ENCODE measurements around the gene TTF1. TPM values are rescaled to one million over a fixed set of nuclear protein-coding genes. Genes with fewer than 3 reads are reported as not detected.
A peak's percentile ranks its signal among the peaks of the same experiment; 100 is the strongest.

TTF1 gene
- total RNA-seq, 1 donor from 2014 or later: 28.6 TPM

DNA sequence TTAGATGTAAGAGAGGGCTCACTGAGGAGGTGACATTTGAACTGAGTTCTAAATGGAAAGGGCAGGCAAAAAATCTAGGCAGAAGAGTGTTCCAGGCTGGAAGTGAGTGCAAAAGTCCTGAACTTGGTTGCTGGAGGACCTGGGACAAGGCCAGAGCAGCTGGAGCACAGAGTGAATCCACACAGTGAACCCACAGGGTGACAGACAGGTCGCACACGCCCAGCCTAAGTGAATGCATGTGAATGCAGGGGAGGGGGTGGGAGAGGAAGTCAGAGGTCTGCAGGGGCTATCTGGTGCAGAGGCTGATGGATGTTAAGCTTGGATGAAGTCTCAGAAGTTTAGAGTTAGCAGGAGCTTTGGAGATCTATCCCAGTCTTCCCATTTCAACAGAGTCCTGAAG, 556 bp upstream of the TTF1 start:
- Histone ChIP-seq H3K27me3 (peaks cover 44% of the 10 kb centered on the region), H3K9ac (no peak overlapping the region), H3K4me2 (peak overlapping the region; percentile 98), H3K79me2 (ENCODE audit: low read depth) (peaks cover 43% of the 10 kb centered on the region), H3K4me3 (no peak overlapping the region), H3F3A (ENCODE audit: low read depth) (peaks cover 19% of the 10 kb centered on the region), H3K9me3 (ENCODE audit: low read depth) (no peaks in the 10 kb centered on the region), H3K4me1 (peaks cover 7% of the 10 kb centered on the region), H4K20me1 (ENCODE audit: low read depth) (peaks cover 5% of the 10 kb centered on the region), H2AFZ (replicated peaks) (peak overlapping the region; percentile 90), H3K36me3 (no peaks in the 10 kb centered on the region), H3K27ac (no peak overlapping the region)
- no peaks in the 10 kb centered on the region for H3K9me3 Mint-ChIP-seq
- peaks cover 45% of the 10 kb centered on the region for H3K4me1 Mint-ChIP-seq
- TF ChIP-seq EZH2 (IDR thresholded peaks at IDR 0.05) (no peak), EZH2phosphoT487 (IDR thresholded peaks at IDR 0.05) (no peak), CTCF (IDR thresholded peaks at IDR 0.05) (no peak)
- no peak for DNase-seq (ENCODE audit: low spot score)
- H3K36me3 Mint-ChIP-seq: peaks cover 6% of the 10 kb centered on the region
- peaks cover 13% of the 10 kb centered on the region for H3K27me3 Mint-ChIP-seq (ENCODE audit: insufficient read depth, low read depth)
- no peak overlapping the region for H3K27ac Mint-ChIP-seq
- peak overlapping the region; percentile 93 for H3K4me3 Mint-ChIP-seq

DNA sequence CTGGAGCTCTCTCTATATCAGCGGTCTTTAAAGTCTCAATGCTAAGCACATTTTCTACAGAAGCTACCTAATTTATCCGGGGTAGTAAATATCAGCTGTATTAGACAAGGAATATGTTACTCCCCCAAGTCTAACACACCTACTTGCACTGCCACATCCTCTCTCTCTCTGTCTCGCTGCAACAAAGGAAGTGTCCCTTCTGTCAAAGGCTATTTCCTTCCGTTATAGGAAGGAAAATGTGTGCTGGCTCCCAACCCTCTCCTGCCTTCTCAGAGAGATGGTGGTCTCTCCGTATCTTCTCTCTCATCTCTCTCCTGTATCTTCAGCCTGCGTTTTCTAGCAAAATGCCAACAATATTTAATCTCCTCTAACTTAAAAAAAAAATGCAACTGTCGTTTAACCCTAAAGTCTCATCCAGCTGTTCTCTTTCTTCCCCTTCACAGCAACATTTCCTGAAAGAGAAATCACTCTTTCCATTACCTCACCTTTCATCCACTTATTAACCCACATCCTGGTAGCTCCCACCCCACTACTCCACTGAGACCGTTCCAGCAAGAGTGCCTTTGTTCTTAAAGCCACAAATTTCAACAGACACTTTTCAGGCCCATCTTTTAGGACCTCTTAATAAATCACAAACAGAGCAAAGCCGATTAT, 2.3 kb downstream of the TTF1 start:
- peaks cover 16% of the 10 kb centered on the region for H3K36me3 Mint-ChIP-seq
- peaks cover 2% of the 10 kb centered on the region for H3K27me3 Mint-ChIP-seq (ENCODE audit: insufficient read depth, low read depth)
- no peak for DNase-seq (ENCODE audit: low spot score)
- Histone ChIP-seq H3K36me3 (peaks cover 7% of the 10 kb centered on the region), H3K4me3 (no peak overlapping the region), H3K4me2 (no peak overlapping the region), H3K27me3 (peaks cover 16% of the 10 kb centered on the region), H2AFZ (replicated peaks) (no peak overlapping the region), H3K79me2 (ENCODE audit: low read depth) (peaks cover 54% of the 10 kb centered on the region), H3K9me3 (ENCODE audit: low read depth) (no peaks in the 10 kb centered on the region), H4K20me1 (ENCODE audit: low read depth) (peaks cover 13% of the 10 kb centered on the region), H3K4me1 (peaks cover 7% of the 10 kb centered on the region), H3F3A (ENCODE audit: low read depth) (peaks cover 10% of the 10 kb centered on the region), H3K27ac (no peak overlapping the region), H3K9ac (no peak overlapping the region)
- H3K4me3 Mint-ChIP-seq: peak overlapping the region; percentile 37
- TF ChIP-seq EZH2 (IDR thresholded peaks at IDR 0.05) (no peak), CTCF (IDR thresholded peaks at IDR 0.05) (no peak), EZH2phosphoT487 (IDR thresholded peaks at IDR 0.05) (no peak)
- peak overlapping the region; percentile 7 for H3K27ac Mint-ChIP-seq
- peaks cover 28% of the 10 kb centered on the region for H3K4me1 Mint-ChIP-seq
- H3K9me3 Mint-ChIP-seq: no peaks in the 10 kb centered on the region

DNA sequence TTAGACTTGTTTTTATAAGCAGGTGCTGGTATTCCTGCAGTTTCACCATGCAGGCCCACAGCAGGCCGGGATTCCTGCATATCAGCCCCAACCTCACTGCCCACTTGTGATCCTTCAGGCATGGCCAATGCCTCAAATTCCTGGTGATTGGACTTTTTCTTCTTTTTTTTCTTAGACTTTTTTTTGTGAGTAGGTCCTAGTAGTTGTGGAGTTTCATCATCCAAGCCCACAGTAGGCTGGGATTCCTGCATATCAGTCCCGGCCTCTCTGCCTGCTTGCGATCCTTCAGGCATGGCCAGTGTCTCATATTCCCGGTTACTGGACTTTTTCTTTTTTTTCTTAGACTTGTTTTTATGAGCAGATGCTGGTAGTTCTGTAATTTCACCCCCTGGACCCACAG, 4.8 kb downstream of the TTF1 start:
- H3K79me2 ChIP-seq (ENCODE audit: low read depth): peaks cover 54% of the 10 kb centered on the region
- no peak overlapping the region for H3K9ac ChIP-seq
- peaks cover 23% of the 10 kb centered on the region for H3K4me1 Mint-ChIP-seq
- H3K27ac Mint-ChIP-seq: no peak overlapping the region
- H3K4me2 ChIP-seq: no peak overlapping the region
- H3K9me3 ChIP-seq (ENCODE audit: low read depth): no peaks in the 10 kb centered on the region
- H3K36me3 ChIP-seq: peaks cover 10% of the 10 kb centered on the region
- H3K36me3 Mint-ChIP-seq: peaks cover 27% of the 10 kb centered on the region
- peaks cover 13% of the 10 kb centered on the region for H4K20me1 ChIP-seq (ENCODE audit: low read depth)
- no peak overlapping the region for H3K4me3 Mint-ChIP-seq
- TF ChIP-seq CTCF (IDR thresholded peaks at IDR 0.05) (no peak), EZH2phosphoT487 (IDR thresholded peaks at IDR 0.05) (no peak), EZH2 (IDR thresholded peaks at IDR 0.05) (no peak)
- DNase-seq (ENCODE audit: low spot score): no peak
- no peaks in the 10 kb centered on the region for H3K9me3 Mint-ChIP-seq
- no peak overlapping the region for H3K4me3 ChIP-seq
- H3K4me1 ChIP-seq: peaks cover 7% of the 10 kb centered on the region
- H3F3A ChIP-seq (ENCODE audit: low read depth): peaks cover under 1% of the 10 kb centered on the region
- H2AFZ ChIP-seq (replicated peaks): no peak overlapping the region
- H3K27me3 Mint-ChIP-seq (ENCODE audit: insufficient read depth, low read depth): peaks cover 2% of the 10 kb centered on the region
- H3K27ac ChIP-seq: no peak overlapping the region
- H3K27me3 ChIP-seq: no peaks in the 10 kb centered on the region

Measured in neural progenitor cell (in vitro differentiated cells).